Loucy (cell line): Measurements from ENCODE around the gene NOP16.

Experiments used
- CTCF ChIP-seq: fragments of 200-600 bp; sonication (generic); conservative IDR thresholded peaks from 2 replicates; pipeline ENCODE4 v1.5.1; 2014; ENCODE audit warnings: mild to moderate bottlenecking, antibody characterized with exemption, low read length
- EZH2phosphoT487 ChIP-seq: fragments of 200-600 bp; IDR thresholded peaks from 2 replicates; pipeline ENCODE4 v1.6.1; 2018; ENCODE audit warnings: antibody characterized with exemption, mild to moderate bottlenecking, moderate library complexity, borderline replicate concordance

- TF ChIP-seq CTCF (no peak), EZH2phosphoT487 (no peak)
Measured at GRCh38 chr5:176383248-176383905, 5.0 kb downstream of the NOP16 start.
